ENCODE results near the gene TIMM44. TPM values are rescaled to one million over a fixed set of nuclear protein-coding genes. Genes with fewer than 3 reads are reported as not detected.

The TIMM44 gene
- total RNA-seq, 1 experiment from 2014 or later: 72.8 TPM

- intact Hi-C loops (cut with micrococcal nuclease; ENCODE audit: unreplicated experiment): no loop called here
- POLR2A ChIA-PET (ENCODE audit: unreplicated experiment): no interaction called here
- no peak for TF ChIP-seq EZH2 (IDR thresholded peaks at IDR 0.05; ENCODE audit: low read depth)
- TF ChIP-seq, protein P1, sequence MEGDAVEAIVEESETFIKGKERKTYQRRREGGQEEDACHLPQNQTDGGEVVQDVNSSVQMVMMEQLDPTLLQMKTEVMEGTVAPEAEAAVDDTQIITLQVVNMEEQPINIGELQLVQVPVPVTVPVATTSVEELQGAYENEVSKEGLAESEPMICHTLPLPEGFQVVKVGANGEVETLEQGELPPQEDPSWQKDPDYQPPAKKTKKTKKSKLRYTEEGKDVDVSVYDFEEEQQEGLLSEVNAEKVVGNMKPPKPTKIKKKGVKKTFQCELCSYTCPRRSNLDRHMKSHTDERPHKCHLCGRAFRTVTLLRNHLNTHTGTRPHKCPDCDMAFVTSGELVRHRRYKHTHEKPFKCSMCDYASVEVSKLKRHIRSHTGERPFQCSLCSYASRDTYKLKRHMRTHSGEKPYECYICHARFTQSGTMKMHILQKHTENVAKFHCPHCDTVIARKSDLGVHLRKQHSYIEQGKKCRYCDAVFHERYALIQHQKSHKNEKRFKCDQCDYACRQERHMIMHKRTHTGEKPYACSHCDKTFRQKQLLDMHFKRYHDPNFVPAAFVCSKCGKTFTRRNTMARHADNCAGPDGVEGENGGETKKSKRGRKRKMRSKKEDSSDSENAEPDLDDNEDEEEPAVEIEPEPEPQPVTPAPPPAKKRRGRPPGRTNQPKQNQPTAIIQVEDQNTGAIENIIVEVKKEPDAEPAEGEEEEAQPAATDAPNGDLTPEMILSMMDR (conservative IDR thresholded peaks at IDR 0.05): no peak
- H3K4me2 ChIP-seq: no peak overlapping the region
- H4K20me1 ChIP-seq (ENCODE audit: insufficient read depth): peaks cover 57% of the 10 kb centered on the region
- no TSS peak for BruUV-seq (replicated peaks)
- CTCF ChIA-PET: interaction anchor here (0.6 kb wide), 1 partner anchor 191 kb away, joined by 7 read pairs; no protein-coding TSS in a partner anchor
- H3K9me2 ChIP-seq (ENCODE audit: insufficient read depth): no peaks in the 10 kb centered on the region
- 0 out of 2 replicates have a peak, but pooled peaks cover 5% of the 10 kb centered on the region for H3K36me3 ChIP-seq (ENCODE audit: low read depth)
- H3K4me3 ChIP-seq: no peak overlapping the region
- no peaks in the 10 kb centered on the region for H3K9me3 ChIP-seq (ENCODE audit: insufficient read depth, low read depth)
- H2AFZ ChIP-seq: no peak overlapping the region
- no peak for DNase-seq
- H3K79me2 ChIP-seq (ENCODE audit: low read depth): no peaks in the 10 kb centered on the region; the same call in 1 of the 2 replicates
- H3K4me1 ChIP-seq (replicated peaks; ENCODE audit: insufficient read depth): no peaks in the 10 kb centered on the region
- H3F3A ChIP-seq (ENCODE audit: insufficient read depth, low read depth): peaks cover 6% of the 10 kb centered on the region
- H3K27me3 ChIP-seq (ENCODE audit: insufficient read depth, low read depth): no peaks in the 10 kb centered on the region
- no peak overlapping the region for H3K27ac ChIP-seq
These were observed 31.6 kb upstream of the TIMM44 start for GRCh38 chr19:7975037-7975436.

GRCh38 chr19:7973883-7974282 is 30.4 kb upstream of the TIMM44 start:
- Histone ChIP-seq H4K20me1 (ENCODE audit: insufficient read depth) (peaks cover 57% of the 10 kb centered on the region), H3F3A (ENCODE audit: insufficient read depth, low read depth) (peaks cover 6% of the 10 kb centered on the region), H3K4me3 (no peak overlapping the region), H3K9me3 (ENCODE audit: insufficient read depth, low read depth) (no peaks in the 10 kb centered on the region), H3K27me3 (ENCODE audit: insufficient read depth, low read depth) (no peaks in the 10 kb centered on the region), H3K36me3 (ENCODE audit: low read depth) (peaks cover 10% of the 10 kb centered on the region; the same call in 1 of the 2 replicates), H3K4me2 (no peak overlapping the region), H3K4me1 (replicated peaks; ENCODE audit: insufficient read depth) (no peaks in the 10 kb centered on the region), H3K27ac (no peak overlapping the region), H2AFZ (no peak overlapping the region), H3K9me2 (ENCODE audit: insufficient read depth) (no peaks in the 10 kb centered on the region), H3K79me2 (ENCODE audit: low read depth) (no peaks in the 10 kb centered on the region; the same call in 1 of the 2 replicates)
- POLR2A ChIA-PET (ENCODE audit: unreplicated experiment): no interaction called here
- TF ChIP-seq EZH2 (IDR thresholded peaks at IDR 0.05; ENCODE audit: low read depth): no peak
- TF ChIP-seq, protein P1 (conservative IDR thresholded peaks at IDR 0.05): no peak
- intact Hi-C loops (cut with micrococcal nuclease; ENCODE audit: unreplicated experiment): no loop called here
- CTCF ChIA-PET: no interaction called here
- no TSS peak for BruUV-seq (replicated peaks)
- no peak for DNase-seq

GRCh38 chr19:7971553-7972520 is 28.4 kb upstream of the TIMM44 start:
- intact Hi-C loops (cut with micrococcal nuclease; ENCODE audit: unreplicated experiment): no loop called here
- POLR2A ChIA-PET (ENCODE audit: unreplicated experiment): no interaction called here

More at GRCh38 chr19:7971553-7972520, 28.4 kb upstream of the TIMM44 start:
- DNase-seq: no peak
- no peak overlapping the region for H3K4me2 ChIP-seq
- TF ChIP-seq, protein P1 (conservative IDR thresholded peaks at IDR 0.05): no peak
- no peak for TF ChIP-seq EZH2 (IDR thresholded peaks at IDR 0.05; ENCODE audit: low read depth)
- BruUV-seq (replicated peaks): no TSS peak
- no peak overlapping the region for H3K4me3 ChIP-seq
- H2AFZ ChIP-seq: no peak overlapping the region
- H3K27me3 ChIP-seq (ENCODE audit: insufficient read depth, low read depth): no peaks in the 10 kb centered on the region
- H3F3A ChIP-seq (ENCODE audit: insufficient read depth, low read depth): peaks cover 8% of the 10 kb centered on the region
- no peak overlapping the region for H3K27ac ChIP-seq
- H3K9me2 ChIP-seq (ENCODE audit: insufficient read depth): no peaks in the 10 kb centered on the region
- H3K36me3 ChIP-seq (ENCODE audit: low read depth): peaks cover 6% of the 10 kb centered on the region; the same call in 1 of the 2 replicates
- no peaks in the 10 kb centered on the region for H3K9me3 ChIP-seq (ENCODE audit: insufficient read depth, low read depth)
- H4K20me1 ChIP-seq (ENCODE audit: insufficient read depth): peaks cover 39% of the 10 kb centered on the region
- no peaks in the 10 kb centered on the region for H3K79me2 ChIP-seq (ENCODE audit: low read depth)
- CTCF ChIA-PET: no interaction called here
- H3K4me1 ChIP-seq (replicated peaks; ENCODE audit: insufficient read depth): no peaks in the 10 kb centered on the region
